HG02571 (cell line): ENCODE data around the gene ATP2A2.
"Not testable (repeated sequence)": the region's sequence is repeated elsewhere in the genome, so short reads cannot be mapped to it uniquely, and the experiment has no call there.

ENCODE experiments used
- ATAC-seq: cut with Tn5 transposase; IDR thresholded peaks from one replicate; pipeline ENCODE4 v1.9.1; 2021; ENCODE audit warnings: mild to moderate bottlenecking, moderate library complexity; ENCODE audit not compliant: unreplicated experiment

ATP2A2 gene

DNA sequence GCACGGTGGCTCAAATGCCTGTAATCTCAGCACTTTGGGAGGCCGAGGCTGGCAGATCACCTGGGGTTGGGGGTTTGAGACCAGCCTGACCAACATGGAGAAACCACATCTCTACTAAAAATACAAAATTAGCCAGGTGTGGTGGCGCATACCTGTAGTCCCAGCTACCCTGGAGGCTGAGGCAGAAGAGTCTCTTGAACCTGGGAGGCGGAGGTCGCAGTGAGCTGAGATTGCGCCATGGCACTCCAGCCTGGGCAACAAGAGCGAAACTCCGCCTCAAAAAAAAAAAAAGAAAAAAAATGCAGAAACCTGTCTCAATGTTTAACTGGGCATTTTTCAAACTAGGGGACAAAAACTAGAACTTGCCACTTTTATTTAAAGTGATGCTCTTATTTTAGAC, 59.2 kb downstream of the ATP2A2 start:
- not testable (repeated sequence) for ATAC-seq

DNA sequence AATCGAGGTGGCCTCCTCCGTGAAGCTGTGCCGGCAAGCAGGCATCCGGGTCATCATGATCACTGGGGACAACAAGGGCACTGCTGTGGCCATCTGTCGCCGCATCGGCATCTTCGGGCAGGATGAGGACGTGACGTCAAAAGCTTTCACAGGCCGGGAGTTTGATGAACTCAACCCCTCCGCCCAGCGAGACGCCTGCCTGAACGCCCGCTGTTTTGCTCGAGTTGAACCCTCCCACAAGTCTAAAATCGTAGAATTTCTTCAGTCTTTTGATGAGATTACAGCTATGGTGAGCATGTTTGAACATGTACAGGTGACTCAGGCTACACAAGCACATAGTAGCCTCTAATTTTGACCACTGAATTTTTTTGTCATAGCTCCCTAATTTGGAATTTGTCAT, 59.7 kb downstream of the ATP2A2 start:
- no peak for ATAC-seq

GRCh38 chr12:110342157-110342556, 61.1 kb downstream of the ATP2A2 start:
- no peak for ATAC-seq

DNA sequence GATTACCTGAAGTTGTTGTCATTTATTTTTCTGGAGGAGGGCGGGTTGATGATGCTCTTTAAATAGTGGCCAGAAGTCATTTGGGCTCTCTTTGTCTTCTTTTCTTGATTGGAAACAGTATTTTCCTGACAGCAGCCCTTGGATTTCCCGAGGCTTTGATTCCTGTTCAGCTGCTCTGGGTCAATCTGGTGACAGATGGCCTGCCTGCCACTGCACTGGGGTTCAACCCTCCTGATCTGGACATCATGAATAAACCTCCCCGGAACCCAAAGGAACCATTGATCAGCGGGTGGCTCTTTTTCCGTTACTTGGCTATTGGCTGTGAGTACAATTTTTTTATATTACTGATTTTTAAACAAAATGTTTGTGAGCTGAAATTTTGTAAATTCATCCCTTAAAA, 62.1 kb downstream of the ATP2A2 start:
- no peak for ATAC-seq

GRCh38 chr12:110343736-110344555, 62.9 kb downstream of the ATP2A2 start:
- ATAC-seq, result no peak

DNA sequence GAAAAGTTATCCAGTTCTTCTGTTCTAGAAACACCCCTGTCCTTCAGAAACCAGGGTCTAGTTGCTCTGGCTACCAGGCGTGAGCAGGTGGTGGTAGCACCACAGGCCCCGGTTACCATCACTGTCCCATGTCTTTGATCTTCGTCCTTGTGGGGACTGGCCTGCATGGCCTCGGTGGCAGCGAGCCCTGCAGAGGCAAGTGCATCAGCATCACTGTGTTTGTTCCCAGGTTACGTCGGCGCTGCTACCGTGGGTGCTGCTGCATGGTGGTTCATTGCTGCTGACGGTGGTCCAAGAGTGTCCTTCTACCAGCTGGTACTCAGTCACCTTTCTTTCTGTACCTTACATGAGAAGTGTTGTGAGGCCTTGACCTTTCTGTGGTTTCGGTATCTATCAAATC, 63.6 kb downstream of the ATP2A2 start:
- ATAC-seq, result no peak

DNA sequence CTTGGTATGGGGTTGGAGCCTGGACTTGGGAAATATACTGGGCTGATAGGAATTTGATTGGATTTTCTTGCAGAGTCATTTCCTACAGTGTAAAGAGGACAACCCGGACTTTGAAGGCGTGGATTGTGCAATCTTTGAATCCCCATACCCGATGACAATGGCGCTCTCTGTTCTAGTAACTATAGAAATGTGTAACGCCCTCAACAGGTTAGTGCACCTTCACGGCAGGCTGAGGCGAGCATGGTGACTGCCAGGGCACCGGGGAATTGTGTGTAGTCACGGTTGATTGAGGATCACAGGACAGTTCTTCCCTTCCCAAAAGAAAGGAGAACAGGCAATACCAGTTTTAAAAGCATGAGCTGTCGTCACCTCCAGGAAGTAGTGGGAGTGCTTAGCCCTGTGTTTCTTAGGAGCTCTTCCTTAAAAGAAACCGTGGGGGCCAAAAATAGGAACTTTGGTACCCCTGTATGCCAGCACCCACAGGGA, 64.2 kb downstream of the ATP2A2 start:
- ATAC-seq, result no peak

DNA sequence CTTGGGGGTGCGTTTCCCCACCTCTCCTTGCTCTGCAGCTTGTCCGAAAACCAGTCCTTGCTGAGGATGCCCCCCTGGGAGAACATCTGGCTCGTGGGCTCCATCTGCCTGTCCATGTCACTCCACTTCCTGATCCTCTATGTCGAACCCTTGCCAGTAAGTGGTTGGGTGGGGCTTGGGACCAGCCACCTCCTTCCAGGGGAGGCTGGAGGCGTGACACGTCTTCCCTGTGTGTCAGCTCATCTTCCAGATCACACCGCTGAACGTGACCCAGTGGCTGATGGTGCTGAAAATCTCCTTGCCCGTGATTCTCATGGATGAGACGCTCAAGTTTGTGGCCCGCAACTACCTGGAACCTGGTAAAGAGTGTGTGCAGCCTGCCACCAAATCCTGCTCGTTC, 64.9 kb downstream of the ATP2A2 start:
- ATAC-seq, result no peak

DNA sequence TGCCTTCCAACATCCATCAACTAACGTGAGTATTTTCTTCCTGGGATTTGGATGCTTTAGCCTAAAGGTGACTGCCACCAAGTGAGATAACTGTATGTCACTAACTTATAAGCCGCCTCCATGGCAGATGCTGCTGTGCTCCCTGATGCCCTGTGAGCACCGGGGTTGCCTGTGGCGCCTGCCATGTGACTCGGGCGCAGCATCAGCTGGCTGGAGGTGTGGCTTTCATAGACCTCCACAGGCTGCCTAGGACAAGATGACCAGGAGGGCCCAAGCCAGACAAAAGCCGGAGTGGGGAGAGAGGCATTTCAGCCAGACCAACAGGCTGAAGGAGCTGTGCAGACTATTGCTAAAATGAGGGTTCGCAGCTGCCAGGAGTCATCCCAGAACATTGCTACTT, 66.7 kb downstream of the ATP2A2 start:
- ATAC-seq, result no peak

GRCh38 chr12:110348431-110349059, 67.5 kb downstream of the ATP2A2 start:
- no peak for ATAC-seq

- ATAC-seq, result no peak
These were observed 68.0 kb downstream of the ATP2A2 start for GRCh38 chr12:110349096-110349495.

DNA sequence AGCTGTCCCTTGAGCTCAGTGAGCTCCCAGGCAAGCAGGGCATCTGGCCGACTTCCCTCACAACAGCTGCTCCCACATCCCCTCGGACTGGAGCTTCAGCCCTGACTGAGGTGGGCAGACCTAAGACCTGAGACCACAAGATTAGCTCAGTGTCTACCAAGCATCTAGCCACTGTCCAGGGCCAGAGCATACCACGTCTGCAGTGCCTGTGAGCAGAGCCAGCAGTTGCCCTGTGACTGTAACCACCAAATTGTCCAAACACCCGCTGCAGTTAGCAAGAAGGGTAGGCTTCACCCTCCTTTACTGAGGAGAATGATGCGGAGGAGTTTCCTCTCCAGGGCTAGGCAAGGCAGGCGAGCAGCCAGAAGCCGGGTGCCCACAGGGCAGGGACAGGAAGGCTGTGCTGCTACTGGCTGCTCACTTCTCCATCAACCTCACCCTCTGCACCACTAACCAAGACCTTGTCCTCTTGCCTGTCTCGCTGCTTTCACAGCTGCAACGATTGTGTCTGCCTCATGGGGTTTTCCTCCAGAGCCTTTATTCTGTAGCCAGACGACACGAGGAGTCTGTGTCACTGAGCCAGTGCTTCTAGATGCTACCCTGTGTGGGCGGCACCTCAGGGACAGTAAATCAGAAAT, 68.6 kb downstream of the ATP2A2 start:
- ATAC-seq, result no peak

DNA sequence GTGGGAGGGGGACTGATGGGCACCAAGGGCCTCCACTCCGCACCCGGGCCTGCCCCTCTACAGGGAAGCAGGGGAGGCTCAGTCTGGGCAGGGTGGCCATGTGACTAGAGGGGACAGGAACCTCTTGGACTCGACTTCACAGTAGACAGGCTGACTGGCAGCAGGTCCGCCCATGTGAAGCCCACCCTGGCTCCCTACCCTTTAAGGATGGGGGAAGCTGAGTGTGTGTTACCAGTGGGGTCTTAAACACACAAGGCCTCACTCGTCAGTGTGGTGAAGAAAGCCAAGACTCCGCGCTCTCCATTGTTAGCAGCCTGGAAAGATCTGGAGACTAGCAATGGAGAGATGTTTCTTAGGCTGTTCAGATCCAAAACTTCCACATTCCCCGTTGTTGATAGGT, 70.1 kb downstream of the ATP2A2 start:
- ATAC-seq, result no peak

DNA sequence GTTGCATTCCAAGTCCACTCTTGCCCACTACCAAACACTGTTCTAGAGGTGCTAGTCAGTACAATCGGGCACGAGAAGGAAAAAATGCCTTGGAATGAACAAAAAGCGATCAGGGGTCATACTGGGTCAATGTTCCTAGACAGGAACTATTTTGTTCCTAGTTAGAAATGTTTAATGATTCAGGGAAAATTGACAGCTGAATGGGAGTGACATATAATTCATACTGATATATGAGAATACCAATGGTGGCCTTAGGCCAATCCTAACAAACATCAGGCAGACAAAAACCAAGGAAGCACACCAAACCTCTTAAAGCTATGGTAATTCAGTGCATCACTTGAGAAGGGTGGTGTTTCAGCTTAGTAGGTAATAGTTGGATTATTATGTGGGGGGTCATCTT, 71.4 kb downstream of the ATP2A2 start:
- no peak for ATAC-seq

DNA sequence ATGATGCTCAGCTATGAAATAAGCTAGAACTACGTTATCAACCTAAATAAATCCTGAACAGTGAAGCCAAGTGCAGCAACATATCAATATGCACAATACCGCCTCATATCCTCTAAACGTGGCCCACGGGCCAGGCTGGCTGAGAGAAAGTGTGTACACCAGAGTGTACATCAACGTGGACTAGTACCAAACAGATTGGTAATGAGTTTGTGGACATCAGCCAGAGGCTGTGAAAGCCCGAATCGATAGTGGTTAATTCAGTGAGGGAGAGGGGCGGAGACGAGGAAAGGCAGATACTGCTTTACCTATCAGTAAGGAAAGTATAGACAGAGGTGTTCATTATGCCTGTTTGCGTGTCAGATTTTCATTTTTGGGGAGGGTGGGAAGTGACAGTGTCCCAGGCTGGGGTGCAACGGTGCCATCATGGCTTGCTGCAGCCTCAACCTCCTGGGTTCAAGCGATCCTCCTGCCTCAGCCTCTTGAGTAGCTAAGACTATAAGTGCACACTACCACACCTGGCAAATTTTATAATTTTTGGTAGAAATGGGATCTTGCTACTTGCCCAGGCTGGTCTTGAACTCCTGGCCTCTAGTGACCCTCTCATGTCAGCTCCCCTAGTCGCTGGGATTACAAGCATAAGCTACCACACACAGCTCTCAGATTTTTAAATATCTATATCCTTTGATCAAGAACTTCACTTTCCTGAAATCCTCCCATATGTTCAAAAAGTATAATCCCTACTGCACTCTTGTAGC, 72.3 kb downstream of the ATP2A2 start:
- no peak for ATAC-seq

DNA sequence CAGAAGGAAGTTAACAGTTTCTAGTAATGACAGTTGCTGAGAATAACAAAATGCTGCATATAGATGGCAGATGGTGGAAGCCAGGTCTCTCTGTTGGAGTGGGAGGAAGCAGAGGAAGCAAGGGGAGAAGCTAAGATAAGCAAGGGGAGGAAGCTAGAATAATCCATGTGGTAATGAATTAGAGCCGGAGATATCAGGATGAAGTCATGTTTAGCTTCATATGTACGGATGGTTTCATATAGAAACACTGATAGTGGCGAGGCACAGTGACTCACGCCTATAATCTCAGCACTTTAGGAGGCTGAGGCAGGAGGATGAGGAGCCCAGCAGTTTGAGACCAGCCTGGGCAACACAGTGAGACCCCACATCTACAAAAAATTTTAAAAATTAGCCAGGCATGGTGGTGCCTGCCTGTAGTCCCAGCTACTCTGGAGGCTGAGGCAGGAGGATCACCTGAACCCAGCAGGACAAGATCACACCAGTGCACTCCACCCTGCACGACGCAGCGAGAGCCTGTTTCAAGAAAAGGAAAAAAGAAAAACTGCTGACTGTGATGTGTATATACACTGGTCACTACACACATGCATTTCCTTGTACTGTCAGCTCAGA, 73.2 kb downstream of the ATP2A2 start:
- no peak for ATAC-seq

DNA sequence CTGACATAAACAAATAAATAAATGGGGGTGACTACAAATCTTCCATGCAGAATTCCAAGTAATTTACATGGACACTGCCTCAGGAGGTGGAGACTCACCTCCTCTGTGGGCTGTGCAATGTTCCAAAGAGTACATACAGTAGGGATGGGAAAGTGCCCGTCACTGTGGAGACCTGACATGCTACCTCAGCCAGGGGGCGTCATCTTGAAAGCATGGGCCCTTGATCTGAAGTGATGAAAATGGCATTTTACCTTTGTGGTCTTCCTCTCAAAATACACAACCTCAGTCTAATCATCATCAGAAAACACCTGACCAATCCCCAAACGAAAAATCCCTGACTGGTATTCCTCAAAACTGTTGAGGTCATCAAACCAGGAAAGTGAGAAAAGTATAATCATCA, 74.0 kb downstream of the ATP2A2 start:
- no peak for ATAC-seq

DNA sequence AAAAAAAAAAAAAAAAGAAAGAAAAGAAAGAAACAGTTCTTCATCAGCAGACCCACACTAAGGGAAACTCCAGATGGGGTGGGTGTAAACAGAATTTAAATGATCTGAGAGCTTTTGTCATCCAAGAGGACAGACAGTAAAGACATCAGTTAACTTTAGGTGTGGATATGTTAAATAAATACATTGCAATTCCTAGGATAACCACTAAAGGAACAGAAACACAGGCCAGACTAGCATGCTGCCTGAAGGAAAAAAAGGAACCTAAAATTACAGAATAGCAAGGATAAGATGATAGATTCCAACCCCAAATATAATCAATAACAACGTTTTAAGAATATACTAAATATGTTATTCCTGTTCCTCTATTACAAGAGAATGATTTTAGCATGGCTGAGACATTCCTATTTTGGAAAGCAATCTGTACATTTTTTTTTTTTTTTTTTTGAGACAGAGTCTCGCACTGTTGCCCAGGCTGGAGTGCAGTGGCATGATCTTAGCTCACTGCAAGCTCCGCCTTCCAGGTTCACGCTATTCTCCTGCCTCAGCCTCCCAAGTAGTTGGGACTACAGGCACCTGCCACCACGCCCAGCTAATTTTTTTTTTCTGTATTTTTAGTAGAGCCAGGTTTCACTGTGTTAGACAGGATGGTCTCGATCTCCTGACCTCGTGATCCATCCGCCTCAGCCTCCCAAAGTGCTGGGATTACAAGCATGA, 77.5 kb downstream of the ATP2A2 start:
- not testable (repeated sequence) for ATAC-seq

DNA sequence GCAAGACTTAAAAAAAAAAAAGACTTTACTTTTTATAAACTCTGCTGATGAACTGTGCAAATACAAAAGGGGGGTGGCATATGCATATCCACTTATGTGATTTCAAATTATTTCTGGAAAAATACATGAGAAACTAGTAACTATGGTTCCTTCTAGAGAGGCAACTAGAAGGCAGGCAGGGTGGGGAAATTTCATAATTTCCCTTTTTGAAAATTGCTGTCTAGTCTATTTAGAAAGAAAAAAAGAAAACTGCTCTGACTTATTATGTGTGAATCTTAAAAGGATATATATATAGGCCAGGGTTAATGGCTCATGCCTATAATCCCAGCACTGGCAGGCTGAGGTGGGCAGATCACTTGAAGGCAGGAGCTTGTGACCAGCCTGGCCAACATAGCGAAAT, 80.2 kb downstream of the ATP2A2 start:
- ATAC-seq, result no peak
